TTC549 (cell line): ENCODE measurements around the gene PRCP.

Experiments used
- FAIRE-seq: peaks from 2 replicates; lab custom pipeline; 2012; peaks lifted over from hg19 to GRCh38; lab: Jason Lieb, UNC

The PRCP gene

DNA sequence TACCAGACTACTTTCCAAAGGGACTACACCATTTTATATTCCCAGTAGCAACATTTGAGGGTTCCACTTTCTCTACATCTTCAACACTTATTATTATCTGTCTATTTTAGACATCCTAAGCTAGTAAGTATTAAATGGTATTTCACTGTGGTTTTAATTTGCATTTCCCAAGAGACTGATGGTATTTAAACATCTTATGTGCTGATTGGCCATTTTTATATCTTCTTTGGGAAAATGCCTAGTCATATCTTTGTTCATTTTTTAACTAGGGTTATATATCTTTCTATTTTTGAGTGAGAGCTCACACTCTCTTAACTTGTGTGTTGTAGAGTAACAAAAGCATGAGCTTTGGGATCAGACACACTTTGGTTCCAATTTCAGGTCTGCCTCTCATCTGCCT lies 73.7 kb downstream of the PRCP start:
- no peak for FAIRE-seq

DNA sequence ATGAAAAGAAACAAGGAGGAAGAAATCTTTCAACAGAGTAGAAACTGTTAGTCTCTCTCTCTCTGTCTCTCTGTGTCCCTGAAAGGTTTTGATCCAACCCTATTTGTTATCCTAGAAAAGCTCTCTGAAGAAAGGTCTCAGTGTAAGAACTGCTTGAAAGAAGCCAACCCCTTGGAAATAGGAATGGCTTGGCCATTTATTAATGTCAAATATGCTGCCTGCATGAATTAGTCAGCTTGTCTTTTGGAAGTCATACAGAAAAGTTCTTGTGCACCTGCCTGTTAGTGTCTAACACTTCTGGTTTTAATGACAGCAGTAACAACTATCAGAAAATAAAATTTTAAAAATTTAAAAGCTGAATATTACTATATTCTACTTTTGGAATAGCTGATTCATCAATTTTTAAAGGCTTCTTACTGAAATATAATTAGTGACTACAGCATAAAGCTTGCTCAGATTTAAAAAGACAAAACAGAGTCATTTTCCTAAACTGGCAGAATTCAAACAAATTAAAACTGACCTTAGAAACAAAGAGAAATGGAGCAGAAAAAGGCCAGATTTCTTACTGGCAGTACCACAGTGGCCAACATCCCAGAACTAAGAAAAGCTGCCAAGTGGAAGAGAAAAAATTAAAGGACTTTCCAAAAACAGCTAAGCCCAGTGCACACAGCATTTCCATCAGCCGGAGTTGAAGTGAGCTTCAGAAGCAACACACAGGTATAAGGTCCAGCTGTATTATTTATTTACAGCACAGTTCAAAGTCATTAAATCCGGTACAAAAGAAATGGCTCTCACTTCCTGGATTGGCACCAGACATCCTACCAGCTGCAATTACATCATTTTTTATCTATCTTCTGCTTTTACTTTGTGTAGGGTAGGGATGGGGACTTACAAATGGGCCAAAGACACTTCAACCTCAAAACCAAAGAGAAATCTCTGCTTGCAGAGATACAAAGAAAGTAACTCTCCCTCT lies 76.3 kb downstream of the PRCP start:
- FAIRE-seq: no peak

DNA sequence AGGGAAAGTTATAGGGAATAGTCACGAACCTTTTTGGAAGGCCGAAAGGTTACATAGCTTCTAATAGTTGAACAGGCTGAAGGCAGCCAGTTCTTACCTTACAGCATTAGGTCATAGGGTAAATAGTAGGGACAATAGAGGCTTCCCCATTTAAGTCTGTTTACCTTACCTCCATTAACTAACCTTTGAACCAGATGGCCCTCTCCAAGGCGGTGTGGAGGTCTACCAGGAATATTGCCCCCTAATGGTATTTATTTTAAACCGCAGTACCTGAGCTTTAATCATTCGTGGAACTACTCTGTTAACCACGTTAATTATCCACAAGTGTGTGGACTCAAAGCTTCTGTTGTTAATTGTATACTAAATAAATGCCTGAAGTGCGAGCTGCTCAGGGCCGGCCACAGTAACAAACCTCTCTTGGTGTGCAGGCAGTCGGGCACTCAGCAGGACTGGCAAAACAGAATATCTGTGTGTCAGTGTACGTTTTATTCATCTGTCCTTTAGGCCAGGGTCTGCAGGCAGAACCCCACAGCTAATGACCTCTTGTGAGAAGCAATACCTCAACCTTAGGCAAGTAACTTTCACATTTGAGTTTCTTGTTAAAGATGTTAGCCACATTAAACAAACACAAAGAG lies 81.7 kb downstream of the PRCP start:
- no peak for FAIRE-seq

GRCh38 chr11:82815406-82815805 lies 84.8 kb downstream of the PRCP start:
- no peak for FAIRE-seq

- FAIRE-seq: no peak
These were observed 85.9 kb downstream of the PRCP start for GRCh38 chr11:82814379-82814778.

GRCh38 chr11:82811369-82811768 lies 88.9 kb downstream of the PRCP start:
- FAIRE-seq: no peak

DNA sequence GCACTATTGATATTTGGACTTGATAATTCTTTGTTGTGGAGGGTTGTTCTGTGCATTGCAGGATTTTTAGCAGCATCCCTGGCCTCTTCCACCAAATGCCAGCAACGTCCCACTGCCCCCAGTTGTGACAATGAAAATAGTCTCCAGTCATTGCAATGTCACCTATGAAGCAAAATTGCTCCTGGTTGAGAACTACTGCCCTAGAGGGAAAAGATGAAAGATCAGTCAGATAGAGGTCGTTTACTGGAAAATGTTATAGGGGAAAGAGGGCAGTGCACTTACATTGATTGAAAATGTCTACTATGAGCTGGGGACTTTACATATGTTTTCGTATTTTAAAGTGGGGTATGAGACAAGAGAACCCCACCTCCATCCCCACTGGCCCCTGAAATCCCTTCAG lies 89.5 kb downstream of the PRCP start:
- FAIRE-seq: no peak

DNA sequence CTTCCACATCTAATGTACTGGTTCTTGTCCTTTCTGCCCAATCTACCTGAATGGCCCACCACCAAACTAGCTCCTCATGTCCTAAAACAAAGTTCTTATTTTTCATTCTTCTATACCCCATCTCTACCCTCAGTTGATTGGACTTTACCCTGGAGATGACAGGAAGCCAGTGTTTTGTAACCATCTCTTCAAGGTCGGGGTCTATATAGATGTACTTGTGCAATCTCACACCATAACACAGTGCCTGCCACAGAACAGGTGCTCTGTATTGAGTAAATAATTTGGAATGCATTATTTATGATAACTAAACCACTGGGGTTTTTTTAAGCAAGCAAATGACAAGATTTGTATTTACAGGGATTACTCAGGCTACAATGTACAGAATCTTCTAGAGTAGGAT lies 89.9 kb downstream of the PRCP start:
- FAIRE-seq: no peak

GRCh38 chr11:82807646-82808045 lies 92.6 kb downstream of the PRCP start:
- FAIRE-seq: no peak

GRCh38 chr11:82802710-82803109 lies 97.5 kb downstream of the PRCP start:
- no peak for FAIRE-seq

DNA sequence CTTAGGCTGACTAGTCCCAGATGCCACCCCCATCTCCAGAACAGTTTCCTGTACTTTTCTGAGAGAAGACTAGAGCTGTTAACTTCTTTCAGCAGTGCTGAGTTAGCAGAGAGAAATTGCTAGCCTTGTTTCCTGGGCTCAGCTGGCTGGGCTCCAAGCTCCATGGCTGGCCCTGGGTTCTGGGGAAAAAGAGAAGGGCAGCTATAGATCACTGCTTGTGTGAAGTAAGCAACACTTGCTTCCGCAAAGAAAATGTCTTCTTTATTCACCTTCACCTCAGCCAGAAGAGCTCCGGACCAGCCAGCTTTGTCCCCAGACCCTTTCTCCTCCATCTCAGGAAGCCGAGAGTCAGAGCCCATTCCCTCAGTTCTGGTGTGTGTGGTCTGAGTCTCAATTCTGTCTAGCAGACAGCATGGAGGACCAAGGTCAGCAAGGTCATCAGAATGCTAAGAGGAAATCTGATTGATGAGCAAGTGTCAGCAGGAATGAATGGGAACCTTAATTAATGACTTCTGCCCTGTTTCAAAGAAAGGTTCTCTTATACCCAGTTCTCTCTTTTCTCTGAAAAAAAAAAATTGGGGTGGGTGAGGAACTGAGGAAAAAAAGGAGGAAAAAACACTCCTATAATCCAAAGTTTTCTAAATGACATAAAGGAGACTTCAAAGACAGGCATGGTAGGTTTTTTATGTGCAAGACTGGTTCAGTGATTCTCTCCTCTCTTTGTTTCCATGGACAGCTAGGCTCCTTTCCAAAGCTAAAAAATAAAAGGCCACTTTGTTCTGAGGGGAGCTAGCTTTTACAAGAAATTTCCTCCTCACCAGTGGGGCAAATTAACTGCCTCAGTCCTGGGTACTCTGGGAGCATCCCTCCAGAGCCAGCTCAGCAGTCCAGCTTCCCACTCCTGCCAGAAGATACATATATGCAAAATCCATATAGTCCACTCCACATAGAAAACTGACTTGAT lies 103.0 kb downstream of the PRCP start:
- no peak for FAIRE-seq

- FAIRE-seq: no peak
These were observed 105.7 kb downstream of the PRCP start for GRCh38 chr11:82794490-82794889.

GRCh38 chr11:82792822-82793569 lies 107.2 kb downstream of the PRCP start:
- no peak for FAIRE-seq

DNA sequence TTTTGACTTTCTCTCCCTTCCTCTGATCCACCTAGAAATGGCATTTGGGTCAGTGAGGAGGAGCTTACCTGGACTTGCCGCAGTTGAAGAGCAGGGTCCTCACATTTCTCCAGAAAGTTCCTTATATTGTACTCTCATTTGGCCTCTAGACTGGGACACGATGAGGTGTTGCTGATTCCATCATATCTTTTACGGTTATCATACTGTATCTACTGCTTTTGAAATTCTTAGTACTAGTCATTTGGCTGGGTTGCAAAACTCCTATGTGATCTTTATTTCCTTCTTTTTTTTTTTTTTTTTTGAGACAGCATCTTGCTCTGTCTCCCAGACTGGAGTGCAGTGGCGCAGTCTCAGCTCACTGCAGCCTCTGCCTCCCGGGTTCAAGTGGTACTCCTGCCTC lies 107.9 kb downstream of the PRCP start:
- no peak for FAIRE-seq

GRCh38 chr11:82791779-82792178 lies 108.5 kb downstream of the PRCP start:
- no peak for FAIRE-seq

GRCh38 chr11:82790723-82791484 lies 109.3 kb downstream of the PRCP start:
- no peak for FAIRE-seq

GRCh38 chr11:82787981-82788380 lies 112.2 kb downstream of the PRCP start:
- FAIRE-seq: no peak

- FAIRE-seq: no peak
These were observed 113.4 kb downstream of the PRCP start for GRCh38 chr11:82786836-82787235.

DNA sequence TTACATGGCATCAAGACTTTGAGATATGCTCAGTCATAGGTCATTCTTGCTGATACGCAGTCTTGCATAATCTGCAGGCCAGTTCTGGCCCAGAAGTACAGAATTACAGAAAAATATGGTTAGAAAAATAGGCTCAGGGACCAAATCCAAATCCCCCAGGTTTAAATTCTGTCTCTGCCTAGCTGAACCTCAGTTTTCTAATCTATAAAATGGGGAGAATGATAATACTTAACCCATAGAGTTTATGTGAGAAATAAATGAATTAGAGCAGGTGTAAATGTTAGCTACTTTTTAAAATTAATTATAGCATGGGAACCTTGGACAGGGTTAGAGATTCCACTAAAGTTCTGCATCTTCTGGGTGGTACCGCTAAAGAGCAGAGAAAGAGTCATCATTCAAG lies 114.2 kb downstream of the PRCP start:
- FAIRE-seq: no peak

DNA sequence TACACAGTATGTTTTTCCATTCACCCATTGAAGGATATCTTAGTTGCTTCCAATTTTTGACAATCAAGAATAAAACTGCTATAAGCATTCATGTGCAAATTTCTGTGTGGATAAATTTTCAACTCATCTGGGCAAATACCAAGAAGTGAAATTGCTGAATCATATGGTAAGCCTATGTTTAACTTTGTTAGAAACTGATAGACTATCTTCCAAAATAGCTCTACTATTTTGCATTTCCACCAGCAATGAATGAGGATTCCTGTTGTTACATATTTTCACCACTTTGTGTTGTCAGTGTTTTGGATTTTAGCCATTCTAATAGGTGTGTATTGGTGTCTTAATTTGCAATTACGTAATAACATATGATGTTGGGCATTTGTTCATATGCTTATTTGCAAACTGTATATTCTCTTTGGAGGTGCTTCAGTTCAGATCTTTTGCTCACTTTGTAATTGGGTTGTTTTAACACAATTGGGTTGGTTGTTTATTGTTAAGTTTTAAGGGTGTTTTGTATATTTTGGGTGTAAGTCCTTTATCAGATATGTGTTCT lies 117.3 kb downstream of the PRCP start:
- FAIRE-seq: no peak

GRCh38 chr11:82778776-82779175 lies 121.5 kb downstream of the PRCP start:
- FAIRE-seq: no peak
